Measurements from ENCODE around the gene HNRNPU. TPM values are rescaled to one million over a fixed set of nuclear protein-coding genes. Genes with fewer than 3 reads are reported as not detected.

The HNRNPU gene
- total and polyA plus RNA-seq, 4 donors: 45.3 to 233 (median 136) TPM

GRCh38 chr1:244876228-244876910 is 12.0 kb upstream of the HNRNPU start:
- H3K4me1 ChIP-seq (ENCODE audit: control insufficient read depth in 4 of 4, insufficient read depth in 4 of 4, low read length in 3 of 4): no peaks in the 10 kb centered on the region
- 93% methylated on average over 8 of the region's 8 CpGs for WGBS
- H3K4me3 ChIP-seq (ENCODE audit: low read depth in 1 of 3, low read length in 3 of 3): no peak overlapping the region
- no peaks in the 10 kb centered on the region for H3K27me3 ChIP-seq (ENCODE audit: control insufficient read depth in 4 of 4, insufficient read depth in 4 of 4, low read length in 3 of 4)
- TF ChIP-seq HNF4G (IDR thresholded peaks at IDR 0.05) (no peak), CTCF (IDR thresholded peaks at IDR 0.05; ENCODE audit: low read depth, low read length, missing input control) (no peak)
- no peak overlapping the region for H3K9ac ChIP-seq (ENCODE audit: low read depth in 1 of 2, low read length in 2 of 2)
- DNase-seq (ENCODE audit: low spot score): no peak
- H3K36me3 ChIP-seq (ENCODE audit: control insufficient read depth in 4 of 4, insufficient read depth in 3 of 4, low read depth in 1 of 4, low read length in 3 of 4): no peaks in the 10 kb centered on the region
- H3K9me3 ChIP-seq (ENCODE audit: control insufficient read depth in 4 of 4, low read length in 3 of 4): no peaks in the 10 kb centered on the region
- H3K27ac ChIP-seq (ENCODE audit: low read depth in 1 of 2, low read length in 2 of 2): no peak overlapping the region

DNA sequence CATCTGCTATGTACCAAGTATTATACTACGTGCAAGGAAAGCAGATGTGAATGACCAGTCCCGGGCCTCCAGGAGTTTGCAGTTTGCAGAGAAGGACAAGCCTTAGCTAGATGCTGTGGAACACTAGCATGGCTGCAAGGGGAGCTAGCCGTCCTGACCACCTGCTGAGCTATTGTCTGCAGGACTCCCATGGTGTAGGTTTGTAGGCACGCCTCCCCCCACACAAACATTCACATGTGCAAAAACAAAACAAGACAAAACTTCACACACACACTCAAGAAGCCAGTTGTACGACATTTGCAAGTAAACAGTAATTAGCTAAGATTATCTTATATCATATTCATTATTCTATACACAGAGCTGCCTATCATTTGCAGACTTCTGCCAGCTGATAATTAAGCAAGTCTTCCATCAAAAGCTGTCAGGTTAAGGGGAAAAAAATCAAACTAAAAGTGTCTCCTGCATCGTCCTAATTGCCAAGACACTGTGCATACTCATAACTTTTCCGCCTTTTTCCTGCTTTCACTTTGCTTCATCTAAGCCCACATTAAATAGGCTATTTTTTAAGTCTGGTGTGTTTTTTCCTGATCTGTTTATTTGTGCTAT is 10.7 kb upstream of the HNRNPU start:
- TF ChIP-seq TAF1 (conservative IDR thresholded peaks at IDR 0.05): no peak
- no peak for TF ChIP-seq HNF4G (IDR thresholded peaks at IDR 0.05)
- no peak for TF ChIP-seq SP1 (IDR thresholded peaks at IDR 0.05)
- no peak for TF ChIP-seq CTCF (IDR thresholded peaks at IDR 0.05; ENCODE audit: low read depth, low read length, missing input control)
- no peaks in the 10 kb centered on the region for H3K9me3 ChIP-seq (ENCODE audit: control insufficient read depth in 4 of 4, low read length in 3 of 4)
- no peaks in the 10 kb centered on the region for H3K4me1 ChIP-seq (ENCODE audit: control insufficient read depth in 4 of 4, insufficient read depth in 4 of 4, low read length in 3 of 4)
- H3K4me3 ChIP-seq (ENCODE audit: low read depth in 1 of 3, low read length in 3 of 3): no peak overlapping the region
- no peak overlapping the region for H3K9ac ChIP-seq (ENCODE audit: low read depth in 1 of 2, low read length in 2 of 2)
- no peak for DNase-seq (ENCODE audit: low spot score)
- H3K27ac ChIP-seq (ENCODE audit: low read depth in 1 of 2, low read length in 2 of 2): no peak overlapping the region
- no peaks in the 10 kb centered on the region for H3K27me3 ChIP-seq (ENCODE audit: control insufficient read depth in 4 of 4, insufficient read depth in 4 of 4, low read length in 3 of 4)
- 88% methylated on average over 7 of the region's 7 CpGs for WGBS
- H3K36me3 ChIP-seq (ENCODE audit: control insufficient read depth in 4 of 4, insufficient read depth in 3 of 4, low read depth in 1 of 4, low read length in 3 of 4): no peaks in the 10 kb centered on the region

- DNase-seq (ENCODE audit: low spot score): no peak
- no peaks in the 10 kb centered on the region for H3K36me3 ChIP-seq (ENCODE audit: control insufficient read depth in 4 of 4, insufficient read depth in 3 of 4, low read depth in 1 of 4, low read length in 3 of 4)
- H3K9me3 ChIP-seq (ENCODE audit: control insufficient read depth in 4 of 4, low read length in 3 of 4): no peaks in the 10 kb centered on the region
- H3K27me3 ChIP-seq (ENCODE audit: control insufficient read depth in 4 of 4, insufficient read depth in 4 of 4, low read length in 3 of 4): no peaks in the 10 kb centered on the region
- H3K9ac ChIP-seq (ENCODE audit: low read depth in 1 of 2, low read length in 2 of 2): no peak overlapping the region
- peaks cover 0 to 7% (median 3%) of the 10 kb centered on the region in 4 donors for H3K4me1 ChIP-seq (ENCODE audit: control insufficient read depth in 4 of 4, insufficient read depth in 4 of 4, low read length in 3 of 4)
- H3K27ac ChIP-seq (ENCODE audit: low read depth in 1 of 2, low read length in 2 of 2): no peak overlapping the region
- H3K4me3 ChIP-seq (ENCODE audit: low read depth in 1 of 3, low read length in 3 of 3): no peak overlapping the region
- 94% methylated on average over 4 of the region's 4 CpGs for WGBS
- TF ChIP-seq CTCF (IDR thresholded peaks at IDR 0.05; ENCODE audit: low read depth, low read length, missing input control) (no peak), GABPA (IDR thresholded peaks at IDR 0.05 in 1 of 2, conservative IDR thresholded peaks at IDR 0.05 in 1 of 2) (no peak), ZBTB33 (IDR thresholded peaks at IDR 0.05) (no peak), MAX (IDR thresholded peaks at IDR 0.05) (no peak), TAF1 (conservative IDR thresholded peaks at IDR 0.05) (no peak), JUND (IDR thresholded peaks at IDR 0.05) (no peak), HNF4A (conservative IDR thresholded peaks at IDR 0.05) (no peak), EGR1 (IDR thresholded peaks at IDR 0.05; ENCODE audit: low read depth in 2 of 2) (no peak), HNF4G (IDR thresholded peaks at IDR 0.05) (no peak), FOXA1 (IDR thresholded peaks at IDR 0.05) (no peak), RXRA (IDR thresholded peaks at IDR 0.05) (no peak), SP1 (IDR thresholded peaks at IDR 0.05) (no peak), RAD21 (IDR thresholded peaks at IDR 0.05) (no peak)
- TF ChIP-seq, protein P1, sequence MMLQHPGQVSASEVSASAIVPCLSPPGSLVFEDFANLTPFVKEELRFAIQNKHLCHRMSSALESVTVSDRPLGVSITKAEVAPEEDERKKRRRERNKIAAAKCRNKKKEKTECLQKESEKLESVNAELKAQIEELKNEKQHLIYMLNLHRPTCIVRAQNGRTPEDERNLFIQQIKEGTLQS (IDR thresholded peaks at IDR 0.05): no peak
Measured at GRCh38 chr1:244869950-244870349, 5.6 kb upstream of the HNRNPU start.

All from liver (tissue), 9 donors.